HepG2 (cell line): ENCODE results near the gene DOCK4. TPM values are rescaled to one million over a fixed set of nuclear protein-coding genes. Genes with fewer than 3 reads are reported as not detected.

Source experiments
- AGO1 ChIP-seq: fragments of 200-400 bp; formaldehyde crosslinking; IDR thresholded peaks from 2 replicates; pipeline ENCODE4 v1.6.1; 2017; ENCODE audit warnings: mild to moderate bottlenecking, low read depth, low read length, moderate library complexity; ENCODE audit not compliant: poor library complexity, severe bottlenecking
- CREB1 ChIP-seq, 2 experiments: fragments of 450-650 bp in 1 of 2; IDR thresholded peaks; 2 replicates each; pipeline ENCODE4 v1.6.1; 2016 to 2017; ENCODE audit warnings: control low read depth in 1 of 2, mild to moderate bottlenecking in 1 of 2, missing compliant biosample characterization in 1 of 2, missing genetic modification characterization in 1 of 2
- DNMT1 ChIP-seq: sonication (generic); formaldehyde crosslinking; IDR thresholded peaks from 2 replicates; pipeline ENCODE4 v1.5.1; 2020; ENCODE audit warnings: mild to moderate bottlenecking, missing genetic modification reagents
- FOSL2 ChIP-seq: sonication (generic); formaldehyde crosslinking; IDR thresholded peaks from 2 replicates; pipeline ENCODE4 v1.4.0; 2020; ENCODE audit warnings: missing genetic modification reagents
- GFI1 ChIP-seq: sonication (generic); formaldehyde crosslinking; IDR thresholded peaks from 2 replicates; pipeline ENCODE4 v1.5.0; 2020; ENCODE audit warnings: missing genetic modification reagents, mild to moderate bottlenecking, borderline replicate concordance
- GZF1 ChIP-seq: sonication (generic); formaldehyde crosslinking; IDR thresholded peaks from 2 replicates; pipeline ENCODE4 v1.5.1; 2020; ENCODE audit warnings: mild to moderate bottlenecking, missing genetic modification reagents
- HMGA1 ChIP-seq: sonication (generic); formaldehyde crosslinking; conservative IDR thresholded peaks from 2 replicates; pipeline ENCODE4 v1.4.0; 2020; ENCODE audit warnings: missing genetic modification reagents
- ONECUT2 ChIP-seq: sonication (generic); formaldehyde crosslinking; IDR thresholded peaks from 2 replicates; pipeline ENCODE4 v1.4.0; 2020; ENCODE audit warnings: missing genetic modification reagents
- PCBP2 ChIP-seq: fragments of 200-400 bp; formaldehyde crosslinking; optimal IDR thresholded peaks from 2 replicates; pipeline ENCODE3; 2018; ENCODE audit warnings: low read length, low read depth; ENCODE audit not compliant: poor library complexity, severe bottlenecking
- RFX1 ChIP-seq: fragments of 450-650 bp; IDR thresholded peaks from 2 replicates; pipeline ENCODE4 v1.6.1; 2017
- SKI ChIP-seq: fragments of 450-650 bp; IDR thresholded peaks from one replicate; pipeline ENCODE4 v1.6.1; 2018; ENCODE audit warnings: mild to moderate bottlenecking; ENCODE audit not compliant: partially characterized antibody
- SMAD9 ChIP-seq: sonication (generic); formaldehyde crosslinking; IDR thresholded peaks from 2 replicates; pipeline ENCODE4 v1.5.1; 2020; ENCODE audit warnings: mild to moderate bottlenecking, missing genetic modification reagents
- ZKSCAN1 ChIP-seq: fragments of 150-350 bp; IDR thresholded peaks from 2 replicates; pipeline ENCODE4 v1.6.1; 2014; ENCODE audit warnings: low read length
- ZNF44 ChIP-seq: sonication (generic); formaldehyde crosslinking; IDR thresholded peaks from 2 replicates; pipeline ENCODE4 v1.5.1; 2020; ENCODE audit warnings: mild to moderate bottlenecking, missing genetic modification reagents
- ZNF816 ChIP-seq: sonication (generic); formaldehyde crosslinking; IDR thresholded peaks from 2 replicates; pipeline ENCODE4 v1.8.0; 2022; ENCODE audit warnings: missing genetic modification reagents, mild to moderate bottlenecking, borderline replicate concordance
- polyA plus RNA-seq, 8 experiments: library from polyadenylated mRNA; depleted of rRNA in 3 of 8; stranded (reverse) in 7 of 8; unstranded in 1 of 8; fragments of >200 nt; fragmentation: Illumina TruSeq in 4 of 8; extraction: Trizol in 4 of 8; gene quantifications; 2 replicates each; pipeline versions ENCODE4 v1.2.1 to v1.2.3, GENCODE V29; 2011 to 2016; ENCODE audit warnings: low read depth in 4 of 8, missing spikeins in 1 of 8, mixed read lengths in 1 of 8; ENCODE audit not compliant: insufficient read depth in 1 of 8
- total RNA-seq, 5 experiments: library from RNA; depleted of rRNA; stranded (reverse); fragments of >200 nt; fragmentation: Illumina TruSeq; extraction: Trizol; gene quantifications; 2 replicates each; pipeline ENCODE4 v1.2.3, GENCODE V29; 2016; ENCODE audit warnings: low read depth in 1 of 5
- TF ChIP-seq, protein P1 (sequence below): sonication (generic); formaldehyde crosslinking; conservative IDR thresholded peaks from 2 replicates; pipeline ENCODE4 v1.4.0; 2020; ENCODE audit warnings: missing genetic modification reagents
- TF ChIP-seq, protein P2 (sequence below): sonication (generic); formaldehyde crosslinking; conservative IDR thresholded peaks from 2 replicates; pipeline ENCODE4 v1.8.1; 2023; ENCODE audit warnings: missing genetic modification reagents
- TF ChIP-seq, protein P3 (sequence below): sonication (generic); IDR thresholded peaks from 2 replicates; pipeline ENCODE4 v1.6.1; 2016; ENCODE audit warnings: low read depth, borderline replicate concordance
- TF ChIP-seq, protein P4 (sequence below): sonication (generic); formaldehyde crosslinking; IDR thresholded peaks from 2 replicates; pipeline ENCODE4 v1.4.0; 2020; ENCODE audit warnings: missing genetic modification reagents
- TF ChIP-seq, protein P5 (sequence below): sonication (generic); formaldehyde crosslinking; IDR thresholded peaks from 2 replicates; pipeline ENCODE4 v1.8.0; 2022; ENCODE audit warnings: mild to moderate bottlenecking, missing genetic modification reagents, borderline replicate concordance
- TF ChIP-seq, protein P6 (sequence below): sonication (generic); formaldehyde crosslinking; IDR thresholded peaks from 2 replicates; pipeline ENCODE4 v1.4.0; 2020; ENCODE audit warnings: mild to moderate bottlenecking, missing genetic modification reagents

The DOCK4 gene
- total and polyA plus RNA-seq, 2 of the 13 experiments (the other 11 are each of a cell fraction or from before 2014, with no cell fraction given): 13.5 to 17.4 TPM

DNA sequence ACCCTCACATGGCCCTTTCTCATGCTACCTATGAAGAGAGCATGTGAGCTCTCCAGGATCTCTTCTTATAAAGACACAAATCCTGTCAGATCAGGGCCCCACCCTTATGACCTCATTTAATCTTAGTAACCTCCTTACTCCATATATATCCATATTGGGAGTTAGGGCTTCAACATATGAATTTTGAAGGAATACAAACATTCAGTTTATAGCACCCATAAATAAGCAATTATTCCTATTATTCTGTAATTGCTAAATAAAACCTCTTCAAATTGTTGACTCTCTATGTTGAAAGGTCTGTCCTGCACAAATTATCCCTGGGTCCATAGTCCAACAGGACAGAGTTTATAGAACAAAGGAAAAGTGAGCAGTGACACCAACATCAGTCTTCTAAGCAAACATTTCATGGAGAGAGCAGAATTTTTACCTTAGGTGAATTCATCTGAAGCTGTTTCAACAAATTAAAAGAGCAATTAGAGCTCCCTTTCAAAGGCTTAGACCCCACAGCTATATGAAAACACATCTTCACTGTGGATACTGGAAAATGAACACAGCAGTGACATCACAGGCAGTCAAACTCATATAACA is 12.2 kb downstream of the DOCK4 start (continued):
- TF ChIP-seq, protein P1, sequence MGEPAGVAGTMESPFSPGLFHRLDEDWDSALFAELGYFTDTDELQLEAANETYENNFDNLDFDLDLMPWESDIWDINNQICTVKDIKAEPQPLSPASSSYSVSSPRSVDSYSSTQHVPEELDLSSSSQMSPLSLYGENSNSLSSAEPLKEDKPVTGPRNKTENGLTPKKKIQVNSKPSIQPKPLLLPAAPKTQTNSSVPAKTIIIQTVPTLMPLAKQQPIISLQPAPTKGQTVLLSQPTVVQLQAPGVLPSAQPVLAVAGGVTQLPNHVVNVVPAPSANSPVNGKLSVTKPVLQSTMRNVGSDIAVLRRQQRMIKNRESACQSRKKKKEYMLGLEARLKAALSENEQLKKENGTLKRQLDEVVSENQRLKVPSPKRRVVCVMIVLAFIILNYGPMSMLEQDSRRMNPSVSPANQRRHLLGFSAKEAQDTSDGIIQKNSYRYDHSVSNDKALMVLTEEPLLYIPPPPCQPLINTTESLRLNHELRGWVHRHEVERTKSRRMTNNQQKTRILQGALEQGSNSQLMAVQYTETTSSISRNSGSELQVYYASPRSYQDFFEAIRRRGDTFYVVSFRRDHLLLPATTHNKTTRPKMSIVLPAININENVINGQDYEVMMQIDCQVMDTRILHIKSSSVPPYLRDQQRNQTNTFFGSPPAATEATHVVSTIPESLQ (CRISPR knock-in tag): no peak
- TF ChIP-seq ZKSCAN1: no peak
- TF ChIP-seq ZNF816 (CRISPR knock-in tag): no peak
- TF ChIP-seq, protein P2, sequence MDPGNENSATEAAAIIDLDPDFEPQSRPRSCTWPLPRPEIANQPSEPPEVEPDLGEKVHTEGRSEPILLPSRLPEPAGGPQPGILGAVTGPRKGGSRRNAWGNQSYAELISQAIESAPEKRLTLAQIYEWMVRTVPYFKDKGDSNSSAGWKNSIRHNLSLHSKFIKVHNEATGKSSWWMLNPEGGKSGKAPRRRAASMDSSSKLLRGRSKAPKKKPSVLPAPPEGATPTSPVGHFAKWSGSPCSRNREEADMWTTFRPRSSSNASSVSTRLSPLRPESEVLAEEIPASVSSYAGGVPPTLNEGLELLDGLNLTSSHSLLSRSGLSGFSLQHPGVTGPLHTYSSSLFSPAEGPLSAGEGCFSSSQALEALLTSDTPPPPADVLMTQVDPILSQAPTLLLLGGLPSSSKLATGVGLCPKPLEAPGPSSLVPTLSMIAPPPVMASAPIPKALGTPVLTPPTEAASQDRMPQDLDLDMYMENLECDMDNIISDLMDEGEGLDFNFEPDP (CRISPR knock-in tag): no peak
- no peak for TF ChIP-seq AGO1
- no peak for TF ChIP-seq DNMT1 (CRISPR knock-in tag)
- TF ChIP-seq ONECUT2 (CRISPR knock-in tag): no peak
- TF ChIP-seq, protein P3, sequence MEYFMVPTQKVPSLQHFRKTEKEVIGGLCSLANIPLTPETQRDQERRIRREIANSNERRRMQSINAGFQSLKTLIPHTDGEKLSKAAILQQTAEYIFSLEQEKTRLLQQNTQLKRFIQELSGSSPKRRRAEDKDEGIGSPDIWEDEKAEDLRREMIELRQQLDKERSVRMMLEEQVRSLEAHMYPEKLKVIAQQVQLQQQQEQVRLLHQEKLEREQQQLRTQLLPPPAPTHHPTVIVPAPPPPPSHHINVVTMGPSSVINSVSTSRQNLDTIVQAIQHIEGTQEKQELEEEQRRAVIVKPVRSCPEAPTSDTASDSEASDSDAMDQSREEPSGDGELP: no peak
- peak; percentile 62 for TF ChIP-seq CREB1 (IDR thresholded peaks at IDR 0.05)
- peak; percentile 74 for TF ChIP-seq CREB1 (CRISPR knock-in tag; IDR thresholded peaks at IDR 0.05)
- no peak for TF ChIP-seq RFX1
- TF ChIP-seq, protein P4, sequence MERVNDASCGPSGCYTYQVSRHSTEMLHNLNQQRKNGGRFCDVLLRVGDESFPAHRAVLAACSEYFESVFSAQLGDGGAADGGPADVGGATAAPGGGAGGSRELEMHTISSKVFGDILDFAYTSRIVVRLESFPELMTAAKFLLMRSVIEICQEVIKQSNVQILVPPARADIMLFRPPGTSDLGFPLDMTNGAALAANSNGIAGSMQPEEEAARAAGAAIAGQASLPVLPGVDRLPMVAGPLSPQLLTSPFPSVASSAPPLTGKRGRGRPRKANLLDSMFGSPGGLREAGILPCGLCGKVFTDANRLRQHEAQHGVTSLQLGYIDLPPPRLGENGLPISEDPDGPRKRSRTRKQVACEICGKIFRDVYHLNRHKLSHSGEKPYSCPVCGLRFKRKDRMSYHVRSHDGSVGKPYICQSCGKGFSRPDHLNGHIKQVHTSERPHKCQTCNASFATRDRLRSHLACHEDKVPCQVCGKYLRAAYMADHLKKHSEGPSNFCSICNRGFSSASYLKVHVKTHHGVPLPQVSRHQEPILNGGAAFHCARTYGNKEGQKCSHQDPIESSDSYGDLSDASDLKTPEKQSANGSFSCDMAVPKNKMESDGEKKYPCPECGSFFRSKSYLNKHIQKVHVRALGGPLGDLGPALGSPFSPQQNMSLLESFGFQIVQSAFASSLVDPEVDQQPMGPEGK: 0 out of 2 replicates have a peak, but pooled peaks have one; percentile 33
- 0 out of 2 replicates have a peak, but pooled peaks have one; percentile 44 for TF ChIP-seq GFI1 (CRISPR knock-in tag)
- no peak for TF ChIP-seq HMGA1
- TF ChIP-seq, protein P5, sequence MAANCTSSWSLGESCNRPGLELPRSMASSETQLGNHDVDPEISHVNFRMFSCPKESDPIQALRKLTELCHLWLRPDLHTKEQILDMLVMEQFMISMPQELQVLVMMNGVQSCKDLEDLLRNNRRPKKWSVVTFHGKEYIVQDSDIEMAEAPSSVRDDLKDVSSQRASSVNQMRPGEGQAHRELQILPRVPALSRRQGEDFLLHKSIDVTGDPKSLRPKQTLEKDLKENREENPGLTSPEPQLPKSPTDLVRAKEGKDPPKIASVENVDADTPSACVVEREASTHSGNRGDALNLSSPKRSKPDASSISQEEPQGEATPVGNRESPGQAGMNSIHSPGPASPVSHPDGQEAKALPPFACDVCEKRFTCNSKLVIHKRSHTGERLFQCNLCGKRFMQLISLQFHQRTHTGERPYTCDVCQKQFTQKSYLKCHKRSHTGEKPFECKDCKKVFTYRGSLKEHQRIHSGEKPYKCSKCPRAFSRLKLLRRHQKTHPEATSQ: no peak
- no peak for TF ChIP-seq PCBP2
- no peak for TF ChIP-seq ZNF44 (CRISPR knock-in tag)
- TF ChIP-seq SMAD9: no peak
- TF ChIP-seq, protein P6, sequence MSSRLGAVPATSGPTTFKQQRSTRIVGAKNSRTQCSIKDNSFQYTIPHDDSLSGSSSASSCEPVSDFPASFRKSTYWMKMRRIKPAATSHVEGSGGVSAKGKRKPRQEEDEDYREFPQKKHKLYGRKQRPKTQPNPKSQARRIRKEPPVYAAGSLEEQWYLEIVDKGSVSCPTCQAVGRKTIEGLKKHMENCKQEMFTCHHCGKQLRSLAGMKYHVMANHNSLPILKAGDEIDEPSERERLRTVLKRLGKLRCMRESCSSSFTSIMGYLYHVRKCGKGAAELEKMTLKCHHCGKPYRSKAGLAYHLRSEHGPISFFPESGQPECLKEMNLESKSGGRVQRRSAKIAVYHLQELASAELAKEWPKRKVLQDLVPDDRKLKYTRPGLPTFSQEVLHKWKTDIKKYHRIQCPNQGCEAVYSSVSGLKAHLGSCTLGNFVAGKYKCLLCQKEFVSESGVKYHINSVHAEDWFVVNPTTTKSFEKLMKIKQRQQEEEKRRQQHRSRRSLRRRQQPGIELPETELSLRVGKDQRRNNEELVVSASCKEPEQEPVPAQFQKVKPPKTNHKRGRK: no peak
- no peak; the same call in 1 of the 2 replicates for TF ChIP-seq FOSL2 (CRISPR knock-in tag)
- no peak for TF ChIP-seq GZF1
- TF ChIP-seq SKI: peak; percentile 20
